ENCODE data around the gene SMYD2. TPM values are rescaled to one million over a fixed set of nuclear protein-coding genes. Genes with fewer than 3 reads are reported as not detected.

Gene SMYD2
- total RNA-seq, 1 donor from 2014 or later, result 41.6 TPM

GRCh38 chr1:214281720-214282629 lies 1.0 kb downstream of the SMYD2 start:
- peaks cover 28% of the 10 kb centered on the region for H3K4me1 ChIP-seq
- H3K9me3 ChIP-seq, result no peaks in the 10 kb centered on the region
- TF ChIP-seq, protein P1, sequence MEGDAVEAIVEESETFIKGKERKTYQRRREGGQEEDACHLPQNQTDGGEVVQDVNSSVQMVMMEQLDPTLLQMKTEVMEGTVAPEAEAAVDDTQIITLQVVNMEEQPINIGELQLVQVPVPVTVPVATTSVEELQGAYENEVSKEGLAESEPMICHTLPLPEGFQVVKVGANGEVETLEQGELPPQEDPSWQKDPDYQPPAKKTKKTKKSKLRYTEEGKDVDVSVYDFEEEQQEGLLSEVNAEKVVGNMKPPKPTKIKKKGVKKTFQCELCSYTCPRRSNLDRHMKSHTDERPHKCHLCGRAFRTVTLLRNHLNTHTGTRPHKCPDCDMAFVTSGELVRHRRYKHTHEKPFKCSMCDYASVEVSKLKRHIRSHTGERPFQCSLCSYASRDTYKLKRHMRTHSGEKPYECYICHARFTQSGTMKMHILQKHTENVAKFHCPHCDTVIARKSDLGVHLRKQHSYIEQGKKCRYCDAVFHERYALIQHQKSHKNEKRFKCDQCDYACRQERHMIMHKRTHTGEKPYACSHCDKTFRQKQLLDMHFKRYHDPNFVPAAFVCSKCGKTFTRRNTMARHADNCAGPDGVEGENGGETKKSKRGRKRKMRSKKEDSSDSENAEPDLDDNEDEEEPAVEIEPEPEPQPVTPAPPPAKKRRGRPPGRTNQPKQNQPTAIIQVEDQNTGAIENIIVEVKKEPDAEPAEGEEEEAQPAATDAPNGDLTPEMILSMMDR (IDR thresholded peaks at IDR 0.05), result no peak
- no peaks in the 10 kb centered on the region for H3K36me3 ChIP-seq
- peak overlapping the region; percentile 88 for H3K4me3 ChIP-seq
- ATAC-seq (peak; percentile 29 to 52), DNase-seq (peak; percentile 73)
- no peaks in the 10 kb centered on the region for H3K27me3 ChIP-seq (ENCODE audit: low read depth)
- intact Hi-C loops (cut with DNase I), result no loop called here
- H3K27ac ChIP-seq, result peak overlapping the region; percentile 94

- DNase-seq (no peak), ATAC-seq (no peak)
- TF ChIP-seq, protein P1 (IDR thresholded peaks at IDR 0.05), result no peak
- Histone ChIP-seq H3K4me1 (peaks cover 28% of the 10 kb centered on the region), H3K36me3 (no peaks in the 10 kb centered on the region), H3K9me3 (no peaks in the 10 kb centered on the region), H3K27ac (no peak overlapping the region), H3K27me3 (ENCODE audit: low read depth) (no peaks in the 10 kb centered on the region), H3K4me3 (no peak overlapping the region)
- intact Hi-C loops (cut with DNase I), result no loop called here
Measured at GRCh38 chr1:214282630-214283242, 1.8 kb downstream of the SMYD2 start.

DNA sequence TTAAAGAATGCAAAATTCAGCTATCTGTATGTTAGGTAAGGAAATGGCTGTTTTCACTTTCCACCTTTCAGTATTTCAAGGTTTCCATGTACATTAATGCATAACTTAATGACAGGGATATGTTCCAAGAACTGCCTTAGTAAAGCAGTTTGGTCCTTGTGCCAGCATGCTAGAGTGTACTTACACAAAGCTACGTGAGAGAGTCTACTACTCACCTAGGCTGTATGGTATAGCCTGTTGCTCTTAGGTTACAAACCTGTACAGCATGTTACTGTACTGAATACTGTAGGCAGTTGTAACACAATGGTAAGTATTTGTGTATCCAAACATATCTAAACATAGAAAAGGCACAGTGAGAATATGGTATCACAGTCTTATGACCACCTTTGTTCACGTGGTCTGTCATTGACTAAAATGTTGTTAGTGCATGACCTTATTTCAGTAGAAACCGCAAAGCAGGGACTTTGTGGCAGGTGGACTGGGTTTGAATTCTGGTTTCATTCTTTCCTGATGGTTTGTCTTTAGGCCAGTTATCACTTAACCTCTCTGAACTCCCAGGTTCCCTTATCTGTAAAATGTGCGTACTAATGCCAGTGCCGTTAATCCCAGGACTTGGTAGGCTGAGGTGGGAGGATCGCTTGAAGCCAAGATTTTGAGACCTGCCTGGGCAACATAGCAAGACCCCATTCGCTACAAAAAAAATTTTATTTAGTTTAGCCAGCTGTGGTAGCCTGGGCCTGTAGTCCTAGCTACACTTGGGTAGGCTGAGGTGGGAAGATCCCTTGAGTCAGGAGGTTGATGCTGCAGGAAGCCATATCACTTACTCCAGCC lies 4.9 kb downstream of the SMYD2 start:
- DNase-seq (no peak), ATAC-seq (no peak)
- TF ChIP-seq, protein P1 (IDR thresholded peaks at IDR 0.05), result no peak

GRCh38 chr1:214287884-214288283 lies 6.9 kb downstream of the SMYD2 start:
- no peak overlapping the region for H3K4me3 ChIP-seq
- intact Hi-C loops (cut with DNase I), result no loop called here

More for the DNA sequence above, 4.9 kb downstream of the SMYD2 start:
- H3K27me3 ChIP-seq (ENCODE audit: low read depth), result no peaks in the 10 kb centered on the region
- H3K4me3 ChIP-seq, result no peak overlapping the region
- H3K36me3 ChIP-seq, result no peaks in the 10 kb centered on the region
- no peak overlapping the region for H3K27ac ChIP-seq
- peaks cover 21% of the 10 kb centered on the region for H3K4me1 ChIP-seq
- H3K9me3 ChIP-seq, result no peaks in the 10 kb centered on the region
- intact Hi-C loops (cut with DNase I), result no loop called here

More at GRCh38 chr1:214287884-214288283, 6.9 kb downstream of the SMYD2 start:
- Histone ChIP-seq H3K36me3 (no peaks in the 10 kb centered on the region), H3K9me3 (no peaks in the 10 kb centered on the region), H3K27me3 (ENCODE audit: low read depth) (no peaks in the 10 kb centered on the region), H3K4me1 (peaks cover 8% of the 10 kb centered on the region), H3K27ac (no peak overlapping the region)
- DNase-seq (no peak), ATAC-seq (no peak)
- TF ChIP-seq, protein P1 (IDR thresholded peaks at IDR 0.05), result no peak

Data from lower lobe of right lung (tissue), 2 donors.